ENCODE results near the gene MTX3.

Gene MTX3

GRCh38 chr5:79932510-79933504 is 58.3 kb downstream of the MTX3 start:
- DNase-seq, result no peak

GRCh38 chr5:79931866-79932265 is 59.2 kb downstream of the MTX3 start:
- DNase-seq, result no peak

GRCh38 chr5:79931409-79931808 is 59.7 kb downstream of the MTX3 start:
- no peak for DNase-seq

- DNase-seq, result no peak
These were observed 62.0 kb downstream of the MTX3 start for GRCh38 chr5:79929095-79929494.
